ENCODE results near the gene INHBB.
"Not testable (repeated sequence)": the region's sequence is repeated elsewhere in the genome, so short reads cannot be mapped to it uniquely, and the experiment has no call there.

INHBB gene

DNA sequence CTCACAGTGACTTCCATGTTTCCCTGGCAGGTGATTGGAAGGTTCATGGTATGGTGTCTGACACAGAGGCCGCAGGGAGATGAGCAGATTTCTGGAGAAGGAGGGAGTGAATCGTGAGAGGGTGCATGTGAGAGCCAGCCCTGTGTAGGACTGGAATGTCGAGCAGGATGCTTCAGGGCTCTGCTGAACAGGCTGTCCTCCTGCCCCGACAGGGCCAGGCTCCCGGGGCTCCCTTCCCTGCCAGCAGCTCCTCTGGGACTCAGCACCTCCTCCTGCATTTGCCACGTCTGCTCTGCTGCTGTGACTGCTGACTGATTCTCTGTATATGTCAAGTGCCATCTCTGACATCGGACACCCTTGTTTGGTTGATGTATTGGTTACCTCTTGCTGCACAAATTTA is 38.5 kb upstream of the INHBB start:
- no peak for TF ChIP-seq POLR2A (IDR thresholded peaks at IDR 0.05; ENCODE audit: low read depth, low read length)
- TF ChIP-seq POU2F2 (IDR thresholded peaks at IDR 0.05; ENCODE audit: low read depth, low read length) = no peak
- no peak for TF ChIP-seq TAF1 (IDR thresholded peaks at IDR 0.05; ENCODE audit: low read depth, low read length)
- no peak for TF ChIP-seq POLR2AphosphoS5 (IDR thresholded peaks at IDR 0.05; ENCODE audit: low read depth, low read length)
- FAIRE-seq (peak; percentile 72), DNase-seq (ENCODE audit: insufficient read length, low spot score) (no peak)

- no peak for DNase-seq (ENCODE audit: insufficient read length, low spot score)
- TF ChIP-seq TAF1 (IDR thresholded peaks at IDR 0.05; ENCODE audit: low read depth, low read length) = no peak
- TF ChIP-seq POLR2A (IDR thresholded peaks at IDR 0.05; ENCODE audit: low read depth, low read length) = no peak
- TF ChIP-seq SPI1 (IDR thresholded peaks at IDR 0.05; ENCODE audit: low read depth, low read length) = no peak
- no peak for TF ChIP-seq POLR2AphosphoS5 (IDR thresholded peaks at IDR 0.05; ENCODE audit: low read depth, low read length)
- peak; percentile 66 for FAIRE-seq
These were observed 37.7 kb upstream of the INHBB start for GRCh38 chr2:120308038-120308910.

DNA sequence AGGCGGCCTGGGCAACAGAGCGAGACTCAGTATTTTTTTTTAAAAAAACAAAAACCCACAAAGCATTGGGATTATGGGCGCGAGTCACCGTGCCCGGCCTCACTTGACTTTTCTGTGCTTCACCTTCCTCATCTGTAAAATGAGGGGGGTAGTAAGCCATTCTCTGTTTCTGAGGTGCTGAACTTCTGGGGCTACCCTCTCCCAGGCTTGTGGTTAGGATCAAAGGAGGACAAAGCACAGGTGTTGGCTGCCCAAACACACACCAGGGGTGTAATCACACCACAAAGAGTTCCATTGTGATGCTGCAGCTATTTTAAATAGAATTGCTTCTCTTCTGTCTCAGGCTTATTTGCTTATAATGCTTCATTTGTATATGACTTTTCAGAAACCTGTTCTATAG is 35.8 kb upstream of the INHBB start:
- TF ChIP-seq SPI1 (IDR thresholded peaks at IDR 0.05; ENCODE audit: low read depth, low read length) (no peak), POLR2A (IDR thresholded peaks at IDR 0.05; ENCODE audit: low read depth, low read length) (no peak), POU2F2 (IDR thresholded peaks at IDR 0.05; ENCODE audit: low read depth, low read length) (peak; percentile 48; the same call in 1 of the 2 replicates), POLR2AphosphoS5 (IDR thresholded peaks at IDR 0.05; ENCODE audit: low read depth, low read length) (no peak), PAX5 (IDR thresholded peaks at IDR 0.05; ENCODE audit: insufficient read depth, low read length, severe bottlenecking) (no peak), TAF1 (IDR thresholded peaks at IDR 0.05; ENCODE audit: low read depth, low read length) (no peak)
- peak; percentile 31 for FAIRE-seq
- no peak for DNase-seq (ENCODE audit: insufficient read length, low spot score)

DNA sequence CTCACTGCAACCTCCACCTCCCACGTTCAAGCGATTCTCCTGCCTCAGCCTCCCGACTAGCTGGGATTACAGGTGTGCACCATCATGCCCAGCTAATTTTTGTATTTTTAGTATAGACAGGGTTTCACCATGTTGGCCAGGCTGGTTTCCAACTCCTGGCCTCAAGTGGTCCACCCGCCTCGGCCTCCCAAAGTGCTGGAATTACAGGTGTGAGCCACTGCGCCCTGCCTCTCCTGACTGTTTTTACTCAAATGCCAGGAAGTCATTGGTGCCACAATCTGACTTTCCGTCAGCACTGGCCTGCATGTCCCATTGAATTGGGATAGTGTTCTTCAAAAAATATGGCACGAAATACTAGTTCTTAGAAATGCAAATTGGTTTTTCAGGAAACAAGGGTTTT is 35.1 kb upstream of the INHBB start:
- not testable (repeated sequence) for FAIRE-seq; DNase-seq (ENCODE audit: insufficient read length, low spot score)

GRCh38 chr2:120312076-120312475 is 33.9 kb upstream of the INHBB start:
- no peak for FAIRE-seq
- DNase-seq (ENCODE audit: insufficient read length, low spot score) = no peak
- no peak for TF ChIP-seq PAX5 (IDR thresholded peaks at IDR 0.05; ENCODE audit: insufficient read depth, low read length, severe bottlenecking)
- no peak for TF ChIP-seq TAF1 (IDR thresholded peaks at IDR 0.05; ENCODE audit: low read depth, low read length)
- no peak for TF ChIP-seq SPI1 (IDR thresholded peaks at IDR 0.05; ENCODE audit: low read depth, low read length)
- no peak for TF ChIP-seq POU2F2 (IDR thresholded peaks at IDR 0.05; ENCODE audit: low read depth, low read length)
- TF ChIP-seq POLR2A (IDR thresholded peaks at IDR 0.05; ENCODE audit: low read depth, low read length) = no peak
- no peak for TF ChIP-seq POLR2AphosphoS5 (IDR thresholded peaks at IDR 0.05; ENCODE audit: low read depth, low read length)

DNA sequence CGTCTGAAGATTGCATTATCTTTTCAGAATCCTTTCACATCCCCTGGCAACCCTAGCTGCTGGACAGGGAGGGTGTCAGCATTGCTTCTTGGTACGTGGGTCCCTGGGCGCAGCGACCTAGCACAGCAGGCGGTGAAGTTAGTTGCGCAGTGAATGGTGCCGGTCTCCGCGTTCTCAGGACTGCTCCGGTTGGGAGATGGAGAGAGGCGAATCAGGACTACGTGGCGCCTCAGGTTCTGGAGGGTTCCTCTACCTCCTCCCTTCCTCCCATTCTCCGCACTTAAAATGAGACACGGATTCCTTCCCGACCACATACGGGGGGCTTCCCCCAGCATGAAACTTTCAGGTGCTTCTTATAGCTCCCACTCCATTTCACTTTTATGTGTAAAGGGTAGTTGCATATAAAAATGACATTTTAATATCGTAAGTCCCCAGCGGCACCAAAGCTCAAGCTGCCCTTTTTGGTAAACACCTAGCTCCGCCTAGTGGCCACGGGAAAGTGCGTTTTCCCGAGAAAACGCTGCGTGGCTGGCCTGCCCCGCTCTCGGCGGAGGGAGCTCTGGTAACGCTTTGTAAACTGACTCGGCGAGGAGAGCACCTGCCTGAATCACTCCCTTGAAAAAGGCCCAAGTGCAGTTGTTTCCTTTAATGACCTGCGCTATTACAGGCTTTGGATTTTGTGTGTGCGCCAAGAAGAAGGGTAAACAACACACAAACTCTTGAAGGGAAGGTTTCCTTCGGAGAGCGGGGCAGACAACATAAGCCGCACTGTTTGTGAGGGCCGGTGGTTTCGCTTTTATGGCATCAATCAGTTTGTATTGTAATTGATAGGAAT is 32.9 kb upstream of the INHBB start:
- FAIRE-seq (peak; percentile 92), DNase-seq (ENCODE audit: insufficient read length, low spot score) (peak; percentile 74)
- TF ChIP-seq PAX5 (IDR thresholded peaks at IDR 0.05; ENCODE audit: insufficient read depth, low read length, severe bottlenecking) (no peak), POU2F2 (IDR thresholded peaks at IDR 0.05; ENCODE audit: low read depth, low read length) (no peak), TAF1 (IDR thresholded peaks at IDR 0.05; ENCODE audit: low read depth, low read length) (no peak), POLR2AphosphoS5 (IDR thresholded peaks at IDR 0.05; ENCODE audit: low read depth, low read length) (no peak), SPI1 (IDR thresholded peaks at IDR 0.05; ENCODE audit: low read depth, low read length) (no peak), POLR2A (IDR thresholded peaks at IDR 0.05; ENCODE audit: low read depth, low read length) (no peak)

- TF ChIP-seq SPI1 (IDR thresholded peaks at IDR 0.05; ENCODE audit: low read depth, low read length) (no peak), POU2F2 (IDR thresholded peaks at IDR 0.05; ENCODE audit: low read depth, low read length) (no peak), TAF1 (IDR thresholded peaks at IDR 0.05; ENCODE audit: low read depth, low read length) (no peak), POLR2A (IDR thresholded peaks at IDR 0.05; ENCODE audit: low read depth, low read length) (no peak), PAX5 (IDR thresholded peaks at IDR 0.05; ENCODE audit: insufficient read depth, low read length, severe bottlenecking) (no peak)
- DNase-seq (ENCODE audit: insufficient read length, low spot score) (no peak), FAIRE-seq (no peak)
These were observed 32.0 kb upstream of the INHBB start for GRCh38 chr2:120313695-120314615.

DNA sequence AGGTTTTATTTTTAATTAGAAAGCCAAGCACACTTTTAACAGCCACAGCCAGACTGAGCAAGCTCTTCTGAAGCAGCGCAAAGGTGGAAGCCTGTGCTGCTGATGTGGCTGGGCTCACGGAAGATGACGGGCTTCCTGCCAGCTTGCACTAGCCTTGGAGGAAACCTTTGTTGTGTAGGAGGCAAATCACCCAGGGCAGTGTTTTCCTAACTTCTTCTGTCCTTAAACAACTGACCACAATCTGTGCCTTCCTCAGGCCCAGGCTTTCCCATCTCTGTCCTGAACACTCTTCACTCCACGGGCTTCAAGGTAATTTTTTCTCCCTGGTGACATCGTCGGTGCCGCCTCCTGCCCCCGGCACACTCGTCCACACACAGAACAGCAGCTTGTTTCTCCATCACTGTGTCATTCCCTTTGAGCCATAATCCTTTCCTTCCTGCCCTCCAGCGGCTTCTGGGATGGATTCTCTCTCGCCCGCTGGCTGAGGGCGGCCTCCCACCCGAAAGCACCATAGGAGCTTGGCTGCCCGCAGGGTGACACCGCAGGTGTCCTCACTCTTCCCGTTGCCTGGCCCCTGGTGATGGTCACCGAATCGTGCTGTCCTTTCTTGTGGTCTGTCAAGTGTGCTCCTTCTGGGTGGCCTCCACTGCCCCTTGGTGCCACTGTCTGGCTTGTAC is 31.1 kb upstream of the INHBB start:
- no peak for TF ChIP-seq POLR2A (IDR thresholded peaks at IDR 0.05; ENCODE audit: low read depth, low read length)
- FAIRE-seq (no peak), DNase-seq (ENCODE audit: insufficient read length, low spot score) (no peak)

GRCh38 chr2:120315367-120316033 is 30.4 kb upstream of the INHBB start:
- TF ChIP-seq POLR2A (IDR thresholded peaks at IDR 0.05; ENCODE audit: low read depth, low read length) (no peak), POU2F2 (IDR thresholded peaks at IDR 0.05; ENCODE audit: low read depth, low read length) (no peak), TAF1 (IDR thresholded peaks at IDR 0.05; ENCODE audit: low read depth, low read length) (no peak), POLR2AphosphoS5 (IDR thresholded peaks at IDR 0.05; ENCODE audit: low read depth, low read length) (no peak), PAX5 (IDR thresholded peaks at IDR 0.05; ENCODE audit: insufficient read depth, low read length, severe bottlenecking) (no peak), SPI1 (IDR thresholded peaks at IDR 0.05; ENCODE audit: low read depth, low read length) (no peak)
- FAIRE-seq = no peak
- no peak for DNase-seq (ENCODE audit: insufficient read length, low spot score)

Data from GM12891 (cell line).